GM13976 (cell line): ENCODE measurements around the gene TAOK3.

Source experiments
- DNase-seq: peaks from one replicate; pipeline ENCODE4 v3.0.0; 2012; ENCODE audit warnings: low spot score
- in situ Hi-C: fragments of 300-500 bp; cut with MboI; formaldehyde crosslinking; loops from one replicate; pipeline ENCODE4 v1.12.0; 2022; ENCODE audit warnings: low sequenced_read_pairs, mixed read lengths, inconsistent platforms; ENCODE audit not compliant: unreplicated experiment
- TF ChIP-seq, protein P1 (sequence below): IDR thresholded peaks from 2 replicates; pipeline ENCODE4 v1.5.1; 2012; ENCODE audit warnings: borderline replicate concordance, mild to moderate bottlenecking; ENCODE audit not compliant: insufficient read depth; ENCODE audit errors: extremely low read depth, missing control alignments, control extremely low read depth

Gene TAOK3

DNA sequence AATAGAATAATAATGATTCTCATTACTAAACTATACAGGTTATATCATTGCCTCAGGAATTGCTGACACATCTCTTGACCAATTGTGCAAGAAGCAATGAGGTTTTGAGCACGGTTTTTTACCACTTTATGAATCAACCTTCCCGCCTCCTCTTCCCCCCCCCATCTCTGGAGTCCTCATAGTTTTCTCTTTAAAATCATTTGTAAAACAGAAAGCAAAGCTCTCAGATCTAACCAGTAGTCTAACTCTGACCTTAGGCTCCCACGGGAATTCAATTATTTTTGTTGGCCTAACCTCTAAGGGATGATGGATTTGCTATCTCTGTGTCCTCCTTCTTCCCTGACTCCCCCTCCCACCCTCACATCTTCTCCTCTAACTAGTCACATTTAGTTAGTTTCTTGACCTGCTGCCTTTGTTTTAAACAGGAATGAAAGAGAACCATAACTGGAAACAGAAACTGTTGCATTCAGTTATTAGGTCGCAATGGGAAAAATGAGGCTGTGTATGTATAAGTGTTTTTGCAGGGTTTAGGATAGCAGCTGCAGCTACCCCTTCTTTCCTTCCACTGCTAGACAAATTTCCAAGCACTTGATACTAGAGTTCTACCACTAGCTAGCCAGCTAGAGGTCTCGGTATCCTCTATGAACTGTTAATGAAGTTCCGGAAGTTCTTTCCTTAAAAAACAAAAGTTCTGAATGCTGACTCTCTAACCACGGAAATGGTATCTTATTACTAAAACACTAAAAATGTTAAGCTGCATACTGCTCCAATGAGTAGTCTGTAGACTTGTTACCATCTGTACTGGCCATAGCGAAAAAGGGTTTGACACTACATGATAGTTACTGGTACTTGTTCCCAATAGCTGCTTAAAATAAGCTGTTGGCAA lies 65.4 kb downstream of the TAOK3 start:
- in situ Hi-C loops = no loop called here
- TF ChIP-seq, protein P1, sequence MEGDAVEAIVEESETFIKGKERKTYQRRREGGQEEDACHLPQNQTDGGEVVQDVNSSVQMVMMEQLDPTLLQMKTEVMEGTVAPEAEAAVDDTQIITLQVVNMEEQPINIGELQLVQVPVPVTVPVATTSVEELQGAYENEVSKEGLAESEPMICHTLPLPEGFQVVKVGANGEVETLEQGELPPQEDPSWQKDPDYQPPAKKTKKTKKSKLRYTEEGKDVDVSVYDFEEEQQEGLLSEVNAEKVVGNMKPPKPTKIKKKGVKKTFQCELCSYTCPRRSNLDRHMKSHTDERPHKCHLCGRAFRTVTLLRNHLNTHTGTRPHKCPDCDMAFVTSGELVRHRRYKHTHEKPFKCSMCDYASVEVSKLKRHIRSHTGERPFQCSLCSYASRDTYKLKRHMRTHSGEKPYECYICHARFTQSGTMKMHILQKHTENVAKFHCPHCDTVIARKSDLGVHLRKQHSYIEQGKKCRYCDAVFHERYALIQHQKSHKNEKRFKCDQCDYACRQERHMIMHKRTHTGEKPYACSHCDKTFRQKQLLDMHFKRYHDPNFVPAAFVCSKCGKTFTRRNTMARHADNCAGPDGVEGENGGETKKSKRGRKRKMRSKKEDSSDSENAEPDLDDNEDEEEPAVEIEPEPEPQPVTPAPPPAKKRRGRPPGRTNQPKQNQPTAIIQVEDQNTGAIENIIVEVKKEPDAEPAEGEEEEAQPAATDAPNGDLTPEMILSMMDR = no peak
- peak; percentile 37 for DNase-seq

DNA sequence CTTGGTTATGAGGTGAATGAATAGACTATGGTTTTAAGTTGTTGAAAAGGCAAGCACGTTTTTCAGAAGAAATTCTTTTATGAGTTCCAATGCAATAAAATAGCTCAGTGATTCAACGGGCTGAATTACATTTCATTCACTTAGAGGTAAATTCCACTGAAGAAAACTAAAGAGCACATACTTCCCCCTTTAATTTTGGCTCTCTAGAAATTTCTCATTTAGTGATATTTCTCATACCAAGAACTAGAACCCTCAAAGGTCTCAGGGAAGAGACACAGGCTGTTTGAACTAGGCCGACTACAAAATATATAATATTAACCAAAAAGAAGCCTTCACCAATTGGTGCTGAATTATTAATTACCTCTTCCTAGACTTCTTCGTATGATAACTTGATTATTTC lies 68.6 kb downstream of the TAOK3 start:
- TF ChIP-seq, protein P1 = no peak
- in situ Hi-C loops = no loop called here
- DNase-seq = no peak

DNA sequence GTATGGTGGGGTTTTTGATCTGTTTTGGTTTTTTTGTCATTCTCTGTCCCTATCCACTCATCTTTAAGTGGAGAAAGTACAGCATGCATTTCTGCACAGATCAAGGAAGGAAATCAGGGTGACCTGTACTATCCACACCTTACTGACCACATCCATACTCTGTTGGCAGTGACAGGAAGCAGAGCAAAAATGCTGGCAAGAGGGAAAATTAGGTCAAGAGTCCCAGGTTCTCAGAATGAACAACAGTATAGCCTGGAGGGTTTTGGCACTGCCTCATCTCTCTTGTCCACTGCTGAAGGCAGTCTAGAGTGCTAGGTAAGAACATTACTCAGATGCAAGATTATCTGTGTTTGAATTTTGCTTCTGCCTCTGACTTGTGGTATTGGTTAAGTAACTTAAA lies 70.7 kb downstream of the TAOK3 start:
- in situ Hi-C loops = no loop called here
- no peak for DNase-seq
- TF ChIP-seq, protein P1 = no peak

DNA sequence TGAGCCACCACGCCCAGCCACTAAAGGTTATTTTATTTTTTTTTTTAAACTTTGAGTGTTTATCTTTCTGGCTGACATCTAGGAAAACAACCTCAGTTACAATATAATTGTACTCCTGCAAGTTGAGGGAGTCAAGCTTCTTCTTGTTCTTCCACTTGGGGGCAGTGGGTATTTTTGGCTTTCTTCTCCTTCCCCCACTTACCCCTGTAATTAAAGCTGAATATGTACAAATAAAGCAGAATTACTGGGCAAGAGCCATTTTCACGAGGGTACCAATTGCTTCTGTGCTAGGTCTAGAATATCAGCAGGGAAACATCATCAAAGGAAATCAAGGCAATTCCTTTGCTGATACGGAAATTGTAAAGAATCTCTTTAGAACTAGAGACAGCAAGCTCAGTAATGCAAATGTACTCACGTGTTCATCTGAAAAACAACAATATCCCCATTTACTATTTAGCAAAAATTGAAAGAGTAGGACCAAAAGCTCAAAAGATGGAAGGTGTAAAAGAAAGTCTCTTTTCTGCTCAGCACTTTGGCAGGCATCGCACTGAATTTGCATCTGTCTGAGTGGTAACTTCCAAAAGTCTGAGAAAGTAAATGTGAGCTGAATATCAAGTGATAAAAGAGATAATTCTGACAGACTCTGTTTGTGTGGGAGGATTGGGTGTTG lies 72.8 kb downstream of the TAOK3 start:
- TF ChIP-seq, protein P1 = no peak
- in situ Hi-C loops = no loop called here
- no peak for DNase-seq

DNA sequence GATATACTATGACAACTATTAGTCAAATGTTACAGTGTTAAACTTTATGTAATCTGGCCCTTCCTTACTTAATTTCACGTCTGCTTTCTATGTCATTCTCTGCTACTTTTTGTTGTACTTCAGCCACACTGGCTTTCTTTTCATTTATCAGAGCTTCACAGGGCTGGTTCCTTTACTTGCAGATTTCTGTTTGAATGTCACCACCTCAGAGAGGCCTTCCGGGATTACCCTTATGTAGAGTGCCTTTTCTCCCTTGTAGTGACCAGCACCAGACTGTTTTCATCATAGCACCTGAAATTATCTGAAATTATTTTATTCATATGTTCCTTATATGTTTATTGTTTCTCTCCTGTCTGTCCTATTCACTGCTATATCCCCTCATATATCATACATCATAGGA lies 75.4 kb downstream of the TAOK3 start:
- TF ChIP-seq, protein P1 = no peak
- DNase-seq = no peak
- in situ Hi-C loops = no loop called here

DNA sequence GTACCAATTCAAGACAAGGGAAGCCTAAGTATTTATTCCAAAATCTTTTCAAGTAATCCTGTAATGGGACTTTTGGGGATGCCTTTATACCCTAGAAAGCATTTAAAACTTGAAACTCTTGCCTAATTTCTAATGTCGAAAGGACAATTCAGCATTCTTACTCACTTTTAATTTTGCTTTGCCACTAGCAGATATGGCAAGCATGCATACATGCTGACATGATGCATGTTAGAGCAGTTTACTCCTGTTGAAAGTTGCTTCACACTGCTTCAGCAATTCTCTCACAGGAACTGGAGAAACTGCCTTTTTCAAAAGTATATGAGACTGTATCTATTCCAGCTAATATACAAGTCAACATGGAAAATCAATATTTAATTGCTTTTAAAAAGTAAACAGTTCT lies 79.9 kb downstream of the TAOK3 start:
- DNase-seq = no peak
- in situ Hi-C loops = no loop called here
- TF ChIP-seq, protein P1 = no peak
